HG03066 (cell line): ENCODE data around the gene OSGIN1.
A peak's percentile ranks its signal among the peaks of the same experiment; 100 is the strongest.

Source experiments
- ATAC-seq: cut with Tn5 transposase; IDR thresholded peaks from one replicate; pipeline ENCODE4 v1.9.1; 2021; ENCODE audit warnings: low read depth; ENCODE audit not compliant: unreplicated experiment

Gene OSGIN1

DNA sequence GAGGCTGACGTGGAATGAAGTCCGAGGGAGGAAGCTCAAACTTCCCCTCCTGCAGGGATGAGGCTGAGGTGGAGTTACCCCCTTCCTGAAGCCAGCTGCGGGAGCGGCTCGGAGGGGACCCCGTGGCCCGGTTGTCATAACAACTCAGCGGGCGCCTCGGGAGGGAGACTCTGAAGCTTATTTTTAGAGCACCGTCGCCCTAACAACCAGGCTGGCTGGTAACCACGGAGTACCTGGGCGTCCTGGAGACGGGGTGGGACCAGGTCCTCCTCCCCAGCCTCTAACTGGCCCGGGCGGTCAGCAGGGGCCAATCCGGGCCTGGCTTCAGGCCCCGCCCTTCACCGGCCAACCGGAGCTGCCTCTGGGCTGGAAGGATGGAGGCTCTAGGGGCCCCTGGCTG lies 42.7 kb downstream of the OSGIN1 start:
- no peak for ATAC-seq

DNA sequence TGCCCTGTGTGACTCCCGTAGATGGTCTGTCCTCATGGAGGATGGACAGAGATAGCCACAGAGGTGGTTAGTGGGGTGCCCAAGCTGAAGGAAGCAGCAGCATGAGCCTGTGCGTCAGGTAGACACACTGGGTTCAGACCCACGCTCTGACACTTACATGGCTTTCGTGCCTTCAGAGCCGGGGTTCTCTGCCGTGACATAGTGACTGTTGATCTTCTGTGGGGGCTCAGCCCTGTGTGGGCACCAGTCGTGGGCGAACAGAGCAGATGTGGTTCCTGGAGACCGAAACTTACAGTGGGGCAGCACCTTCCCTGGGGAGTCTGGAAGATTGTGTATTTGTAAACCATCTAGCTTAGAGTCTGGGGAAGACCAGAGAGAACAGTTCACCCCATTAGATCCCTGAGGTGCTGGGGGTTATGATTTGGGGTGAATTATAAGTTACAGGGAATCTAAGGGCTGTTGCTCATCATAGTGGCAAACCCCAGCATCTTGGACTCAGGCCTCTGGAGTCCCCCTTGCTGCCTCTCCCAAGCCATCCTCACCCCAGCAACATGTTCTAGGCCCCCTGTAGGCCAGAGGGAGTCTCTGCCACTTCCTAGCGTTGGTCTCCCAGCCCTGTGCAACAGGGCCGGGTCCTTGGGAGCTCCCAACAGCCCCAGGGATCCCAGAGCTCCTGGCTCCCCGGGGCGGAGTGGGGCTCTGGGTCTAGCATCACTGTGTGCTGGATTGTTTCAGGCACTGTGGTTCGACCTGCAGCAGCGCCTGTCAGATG lies 43.6 kb downstream of the OSGIN1 start:
- ATAC-seq: no peak

DNA sequence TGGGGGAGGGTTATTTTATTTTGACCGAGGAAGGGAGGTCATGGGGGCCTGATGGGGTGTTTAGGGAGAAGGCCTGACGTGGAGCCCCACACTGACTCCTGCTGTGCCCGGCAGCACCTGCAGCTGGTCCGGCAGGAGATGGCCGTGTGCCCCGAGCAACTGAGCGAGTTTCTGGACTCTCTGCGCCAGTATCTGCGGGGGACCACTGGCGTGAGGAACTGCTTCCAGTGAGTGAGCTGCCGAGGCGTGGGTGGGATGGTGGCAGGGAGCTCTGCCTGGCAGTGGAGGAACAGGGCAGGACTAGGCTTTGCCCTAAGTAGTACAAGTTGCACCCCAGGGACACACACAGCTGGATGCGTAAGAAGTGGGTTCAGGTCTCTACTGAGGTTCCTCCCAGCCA lies 45.1 kb downstream of the OSGIN1 start:
- ATAC-seq: no peak

DNA sequence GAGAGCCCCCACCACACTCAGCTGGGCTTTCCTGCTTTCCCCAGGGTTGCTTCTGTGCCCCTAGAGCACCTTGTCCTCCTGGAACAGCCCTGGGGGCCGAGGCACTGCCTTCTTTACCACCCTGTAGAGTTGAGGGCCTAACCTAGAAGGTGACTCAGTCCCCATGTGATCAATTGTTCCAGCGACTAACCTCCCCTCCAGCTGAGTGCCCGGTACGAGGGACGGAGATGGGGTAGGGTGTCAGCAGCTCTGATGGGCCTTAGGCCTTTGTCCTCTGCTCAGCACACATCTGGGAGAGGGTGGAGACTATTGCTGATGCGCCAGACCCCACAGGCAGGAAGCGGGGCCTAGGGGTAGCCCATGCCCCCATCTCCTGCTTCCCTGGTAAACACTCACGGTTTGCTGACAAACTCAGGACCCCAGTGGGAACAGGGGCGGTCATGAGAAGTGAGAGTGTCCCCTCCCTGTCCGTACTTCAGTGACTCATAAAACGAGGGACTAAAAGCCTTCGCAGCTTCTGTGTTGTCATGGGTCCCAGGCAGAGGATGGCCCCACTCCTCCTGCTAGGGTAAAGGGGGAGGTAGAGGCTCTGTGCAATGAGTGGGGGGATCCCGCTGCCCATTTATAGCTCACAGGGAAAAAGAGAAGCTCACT lies 48.1 kb downstream of the OSGIN1 start:
- ATAC-seq: no peak

DNA sequence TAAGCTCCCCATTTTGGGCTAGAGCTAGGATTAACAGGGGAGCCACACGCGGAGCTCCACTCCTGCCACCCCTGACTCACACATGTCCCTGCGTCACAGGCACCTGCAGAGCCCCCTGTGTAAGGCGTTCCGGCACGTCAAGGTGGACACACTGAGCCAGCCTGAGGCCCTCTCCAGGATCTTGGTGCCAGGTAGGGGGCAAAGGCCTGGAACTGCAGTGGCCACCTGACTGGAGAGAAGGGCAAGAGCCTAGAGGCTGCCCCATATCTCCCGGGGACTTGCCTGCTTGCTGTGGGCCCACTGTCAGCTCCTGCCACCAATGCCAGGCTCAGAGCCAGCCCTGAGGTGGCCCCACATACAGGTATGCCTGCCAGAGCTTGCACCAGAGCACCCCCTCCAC lies 48.7 kb downstream of the OSGIN1 start:
- ATAC-seq: no peak

DNA sequence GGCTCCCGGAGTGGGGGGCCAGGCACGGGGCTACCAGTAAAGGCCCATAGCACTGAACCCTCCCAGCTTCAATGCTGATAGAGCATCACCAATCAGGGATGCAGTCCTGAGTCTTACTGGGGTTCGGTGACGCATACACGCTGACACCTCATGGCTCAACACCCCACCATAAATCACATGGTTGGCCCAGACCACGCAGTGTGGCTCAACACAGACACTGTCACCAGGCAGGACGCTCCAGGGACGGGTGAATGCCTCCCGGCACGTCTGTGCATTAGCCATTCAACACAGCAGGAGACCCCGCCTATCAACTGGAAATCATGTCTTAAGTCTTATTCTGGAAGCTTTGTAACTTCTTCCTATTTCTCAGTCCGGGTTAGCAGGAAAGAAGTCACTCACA lies 50.0 kb downstream of the OSGIN1 start:
- no peak for ATAC-seq

DNA sequence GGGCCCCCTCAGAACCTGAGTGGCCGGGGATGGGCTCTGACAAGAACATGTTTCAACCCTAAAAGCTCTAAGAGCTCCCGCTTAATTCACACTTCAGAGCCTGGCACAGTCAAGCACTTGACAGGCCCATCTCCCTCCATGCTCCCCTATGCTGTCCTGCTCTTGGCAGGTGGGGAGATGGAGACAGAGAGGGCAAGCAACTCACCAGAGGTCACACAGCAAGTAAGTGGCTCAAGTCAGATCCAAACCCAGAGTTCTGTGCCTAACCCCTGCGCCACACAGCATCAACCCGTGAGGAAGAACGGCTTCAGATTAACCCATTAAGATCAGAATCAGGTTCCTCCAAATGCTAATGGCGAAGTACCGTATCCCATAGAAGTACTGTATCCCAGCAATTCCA lies 51.4 kb downstream of the OSGIN1 start:
- no peak for ATAC-seq

DNA sequence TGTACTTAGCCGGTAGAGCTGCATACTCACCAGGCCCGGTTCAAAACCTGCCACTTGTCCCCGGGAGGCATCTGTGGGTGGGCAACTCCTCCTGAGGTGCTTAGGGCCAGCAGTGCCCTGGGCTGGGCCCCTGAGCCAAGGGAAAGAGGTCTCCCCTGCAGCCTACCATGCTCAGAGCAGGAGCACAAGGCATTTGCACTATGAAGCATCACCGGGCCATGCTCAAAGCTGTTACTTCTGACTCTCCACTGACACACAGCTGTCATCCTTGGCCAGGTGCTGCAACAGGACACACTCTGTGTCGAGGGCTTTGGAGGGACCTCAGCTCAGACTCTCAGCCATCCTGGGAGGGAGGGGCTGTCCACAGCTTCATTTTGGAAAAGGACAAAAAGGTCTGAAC lies 52.4 kb downstream of the OSGIN1 start:
- ATAC-seq: no peak

DNA sequence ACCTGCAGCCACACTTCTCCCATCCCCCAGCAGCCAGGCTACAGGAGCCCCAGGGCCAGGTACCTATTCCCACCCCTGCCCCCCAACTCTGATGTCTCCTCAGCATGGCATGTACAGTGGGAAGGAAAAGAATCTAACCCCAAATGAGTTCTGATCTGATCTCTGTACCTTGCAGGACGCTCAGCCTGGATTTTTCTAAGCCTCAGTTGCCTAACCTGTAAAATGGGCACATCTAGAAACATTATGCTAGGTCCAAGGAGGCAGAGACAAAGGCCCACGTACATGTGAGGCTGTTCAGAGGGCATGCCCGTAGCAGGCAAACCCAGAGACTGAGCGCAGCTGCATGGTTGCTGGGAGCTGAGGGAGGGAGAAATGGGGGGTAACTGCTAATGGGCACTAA lies 54.5 kb downstream of the OSGIN1 start:
- no peak for ATAC-seq

DNA sequence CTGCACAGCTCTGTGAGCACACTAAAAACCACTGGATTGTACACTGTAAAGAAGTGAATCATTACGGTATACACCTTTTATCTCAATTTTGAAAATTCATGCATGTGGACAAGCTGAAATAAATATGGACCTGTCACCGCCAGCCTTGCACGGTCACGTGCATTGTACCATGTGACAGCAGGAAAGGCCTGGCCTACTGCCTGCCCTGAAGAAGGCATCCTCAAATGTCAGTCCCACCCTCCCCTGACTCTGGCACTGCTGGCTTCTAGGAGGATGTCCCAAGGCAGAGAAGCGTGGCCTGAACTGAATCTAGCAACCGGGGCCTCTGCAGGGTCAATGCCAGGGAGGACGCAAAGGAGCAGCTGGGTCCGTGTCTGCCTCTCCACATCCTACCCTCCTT lies 54.9 kb downstream of the OSGIN1 start:
- ATAC-seq: no peak

DNA sequence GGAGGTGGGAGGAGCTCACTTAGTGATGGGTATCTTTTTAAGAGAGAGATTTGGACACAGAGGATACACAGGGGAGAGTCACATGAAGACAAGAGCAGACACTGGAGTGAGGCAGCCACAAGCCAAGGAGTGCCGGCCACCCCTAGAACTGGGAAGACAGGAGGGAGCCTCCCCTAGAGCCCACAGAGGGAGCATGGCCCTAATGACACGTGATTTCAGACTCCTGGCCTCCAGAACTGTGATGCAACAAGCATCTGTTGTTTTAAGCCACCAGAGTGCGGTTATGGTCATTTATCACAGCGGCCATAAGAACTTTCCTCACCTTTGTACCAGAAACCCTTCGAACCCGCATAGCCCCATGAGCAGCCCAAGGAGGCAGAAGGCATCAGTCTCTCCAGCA lies 56.2 kb downstream of the OSGIN1 start:
- no peak for ATAC-seq

DNA sequence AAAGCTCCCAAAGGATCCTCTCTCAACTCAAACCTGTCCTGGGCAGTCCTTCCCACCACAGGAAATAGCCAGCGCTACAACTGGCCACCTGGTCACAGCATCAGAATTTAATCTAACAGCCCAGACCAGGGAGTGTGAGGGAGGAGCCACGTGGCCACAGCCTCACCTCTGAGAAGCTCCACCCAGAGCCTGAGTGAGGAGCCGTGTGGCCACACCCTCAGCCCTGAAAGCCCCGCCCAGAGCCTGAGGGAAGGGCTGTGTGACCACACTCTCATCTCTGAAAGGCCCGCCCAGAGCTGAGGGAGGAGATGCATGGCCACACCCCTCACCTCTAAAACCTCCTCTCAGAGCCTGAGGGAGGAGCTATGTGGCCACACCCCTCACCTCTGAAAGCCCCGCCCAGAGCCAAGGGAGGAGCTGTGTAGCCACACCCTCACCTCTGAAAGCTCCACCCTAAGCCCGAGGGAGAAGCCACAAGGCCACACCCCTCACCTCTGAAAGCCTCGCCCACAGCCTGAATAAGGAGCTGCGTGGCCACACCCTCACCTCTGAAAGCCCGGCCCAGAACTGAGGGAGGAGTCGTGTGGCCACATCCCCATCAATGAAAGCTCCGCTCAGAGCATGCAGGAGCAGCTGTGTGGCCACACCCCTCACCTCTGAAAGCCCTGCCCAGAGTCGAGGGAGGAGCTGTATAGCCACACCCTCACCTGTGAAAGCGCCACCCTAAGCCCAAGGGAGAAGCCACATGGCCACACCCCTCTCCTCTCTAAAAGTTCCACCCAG lies 60.9 kb downstream of the OSGIN1 start:
- ATAC-seq: peak; percentile 69

DNA sequence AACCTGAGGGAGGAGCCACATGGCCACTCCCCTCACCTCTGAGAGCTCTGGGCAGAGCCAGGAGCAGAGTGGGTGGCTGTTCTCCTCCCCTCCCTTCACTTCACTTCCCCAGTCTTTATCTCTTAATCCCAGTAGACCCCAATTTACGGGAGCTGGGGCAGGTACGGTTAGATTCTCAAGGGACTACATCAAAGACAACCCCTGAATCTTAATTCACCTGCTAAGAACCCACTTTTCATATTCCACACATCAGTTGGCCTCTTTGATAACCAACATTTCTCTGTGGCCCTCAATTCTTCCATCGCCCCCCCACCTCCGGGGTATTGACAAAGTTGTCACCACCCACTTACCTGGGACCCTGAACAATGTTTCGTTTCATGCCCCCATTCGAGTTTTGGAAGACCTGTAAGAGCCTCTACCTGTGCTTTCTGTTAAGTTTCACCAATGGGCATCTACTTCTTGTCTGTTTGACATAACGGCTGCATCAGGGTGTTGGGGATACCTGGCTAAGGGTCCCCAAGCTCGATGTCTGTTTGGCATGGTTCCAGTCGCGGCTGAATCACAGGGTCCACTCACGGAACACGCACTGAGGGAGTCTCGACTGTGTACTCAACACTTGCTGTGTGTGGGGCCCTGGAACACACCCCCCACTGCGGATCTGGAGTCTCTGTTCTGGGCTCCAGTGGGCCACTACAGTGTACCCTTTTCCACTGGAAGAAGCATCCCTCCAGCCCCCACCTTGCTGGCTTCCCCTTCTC lies 61.7 kb downstream of the OSGIN1 start:
- ATAC-seq: no peak

DNA sequence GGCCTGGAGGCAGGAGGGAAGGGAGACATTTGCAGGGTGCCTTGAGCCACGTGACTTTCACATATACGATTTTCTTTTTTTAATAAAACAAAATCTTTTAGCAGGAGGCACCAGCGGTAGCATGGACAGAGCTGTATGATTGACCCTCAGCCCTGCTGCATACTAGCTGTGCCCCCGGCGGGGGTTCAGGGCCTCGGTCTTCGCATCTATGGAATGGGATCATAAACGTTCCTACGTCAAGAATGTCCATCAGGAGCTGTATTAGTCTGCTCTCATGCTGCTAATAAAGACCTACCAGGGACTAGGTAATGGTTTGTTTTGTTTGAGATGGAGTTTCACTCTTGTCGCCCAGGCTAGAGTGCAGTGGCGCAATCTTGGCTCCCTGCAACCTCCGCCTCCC lies 62.4 kb downstream of the OSGIN1 start:
- ATAC-seq: no peak
